Neural progenitor cell (in vitro differentiated cells): ENCODE data around the gene MMUT.

Experiments
- CTCF ChIP-seq: fragments of 200-600 bp; sonication (generic); IDR thresholded peaks from 2 replicates; pipeline ENCODE4 v1.5.1; 2017; ENCODE audit warnings: antibody characterized with exemption, mild to moderate bottlenecking
- EZH2 ChIP-seq: fragments of 200-600 bp; sonication (generic); IDR thresholded peaks from 2 replicates; pipeline ENCODE4 v1.6.1; 2017; ENCODE audit warnings: antibody characterized with exemption, mild to moderate bottlenecking, moderate library complexity

DNA sequence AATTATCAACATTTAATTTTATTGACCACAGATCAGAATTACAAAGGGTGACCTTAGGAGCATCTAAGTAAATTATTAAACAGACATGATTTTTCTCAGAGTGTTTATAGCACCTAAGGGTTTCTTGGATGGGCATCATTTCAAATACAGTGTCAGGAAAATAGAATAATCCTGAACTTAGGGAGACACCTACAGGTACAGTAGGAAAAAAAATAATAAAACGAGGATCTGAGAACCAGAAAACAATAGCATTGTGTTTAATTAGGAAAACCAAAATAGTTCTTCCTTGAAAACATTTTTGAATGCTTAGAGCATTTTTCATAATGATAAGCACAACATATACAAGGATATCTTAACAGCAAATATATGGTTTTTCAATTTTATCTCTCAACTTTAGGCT, 39.2 kb downstream of the MMUT start:
- TF ChIP-seq CTCF: peak; percentile 31
- TF ChIP-seq EZH2: no peak
